Stimulated activated CD8-positive, alpha-beta memory T cell treated with anti-CD3 and anti-CD28 coated beads, Interleukin-7, amount 100 ng/mL, for 4 hours (primary cell): Measurements from ENCODE around the gene OR4A47.
"Not testable (repeated sequence)": the region's sequence is repeated elsewhere in the genome, so short reads cannot be mapped to it uniquely, and the experiment has no call there.

Experiments
- DNase-seq, 2 donors: peaks; one replicate each; pipeline ENCODE4 v3.0.0-alpha.2; 2020; ENCODE audit warnings: low read depth in 2 of 2

OR4A47 gene, protein sequence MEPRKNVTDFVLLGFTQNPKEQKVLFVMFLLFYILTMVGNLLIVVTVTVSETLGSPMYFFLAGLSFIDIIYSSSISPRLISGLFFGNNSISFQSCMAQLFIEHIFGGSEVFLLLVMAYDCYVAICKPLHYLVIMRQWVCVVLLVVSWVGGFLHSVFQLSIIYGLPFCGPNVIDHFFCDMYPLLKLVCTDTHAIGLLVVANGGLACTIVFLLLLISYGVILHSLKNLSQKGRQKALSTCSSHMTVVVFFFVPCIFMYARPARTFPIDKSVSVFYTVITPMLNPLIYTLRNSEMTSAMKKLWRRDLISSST

DNA sequence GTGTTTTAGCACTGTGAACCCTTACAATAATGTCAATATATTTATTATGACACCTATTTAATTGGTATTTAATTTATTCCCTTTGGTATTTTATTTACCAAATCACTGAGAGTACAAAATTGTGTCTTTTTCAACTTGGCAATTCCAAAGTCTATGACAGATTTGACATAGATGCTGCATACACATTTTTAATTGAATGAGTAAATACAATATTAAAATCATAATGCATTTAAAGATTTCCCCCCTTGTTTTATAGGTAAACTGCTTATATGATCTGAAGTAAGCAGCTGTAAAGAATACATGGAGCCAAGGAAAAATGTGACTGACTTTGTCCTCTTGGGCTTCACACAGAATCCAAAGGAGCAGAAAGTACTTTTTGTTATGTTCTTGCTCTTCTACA is at the start of gene OR4A47:
Gene OR4A47, plus strand, starts transcription at position 301 of the 400 bp plus-strand sequence. Its CDS starts 0 bp downstream, at position 301.
- not testable (repeated sequence) for DNase-seq

DNA sequence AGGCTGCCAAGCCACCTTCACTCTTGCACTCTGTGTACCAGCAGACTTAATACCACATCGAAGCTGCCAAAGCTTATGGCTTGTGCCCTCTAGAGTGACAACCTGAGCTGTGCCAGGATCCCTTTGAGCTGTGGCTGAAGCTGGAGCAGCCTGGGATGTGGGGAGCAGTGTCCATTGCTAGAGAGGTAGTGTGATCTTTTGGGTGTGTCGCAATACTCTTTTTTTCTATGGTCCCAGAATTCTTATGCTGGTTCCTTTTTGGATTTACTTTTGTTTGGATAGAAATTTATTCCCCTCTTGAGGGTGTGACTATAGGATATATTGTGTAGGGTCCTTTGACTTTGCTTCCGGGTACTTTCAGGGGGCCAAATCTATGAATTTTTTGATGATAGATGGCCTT is 32.7 kb upstream of the OR4A47 start:
- DNase-seq = not testable (repeated sequence)

DNA sequence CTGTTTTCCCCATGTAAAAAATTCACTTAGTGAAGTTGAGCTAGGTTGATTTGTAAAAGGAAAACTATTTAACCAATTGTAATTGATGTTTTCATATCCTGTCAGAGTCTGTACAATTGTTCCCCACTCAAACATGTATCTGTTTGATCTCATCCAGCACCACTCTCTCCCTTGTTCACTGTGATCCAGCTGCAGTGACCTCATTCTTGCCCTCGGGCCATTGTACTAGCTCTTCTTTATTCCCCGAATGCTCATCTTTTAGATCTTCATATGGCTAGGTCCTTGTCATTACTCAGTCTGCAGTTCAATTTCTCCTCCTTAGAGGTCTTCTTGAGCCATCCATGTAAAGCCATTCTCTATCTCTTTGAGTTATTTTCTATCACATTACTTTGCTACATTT is 14.6 kb upstream of the OR4A47 start:
- DNase-seq = not testable (repeated sequence)

DNA sequence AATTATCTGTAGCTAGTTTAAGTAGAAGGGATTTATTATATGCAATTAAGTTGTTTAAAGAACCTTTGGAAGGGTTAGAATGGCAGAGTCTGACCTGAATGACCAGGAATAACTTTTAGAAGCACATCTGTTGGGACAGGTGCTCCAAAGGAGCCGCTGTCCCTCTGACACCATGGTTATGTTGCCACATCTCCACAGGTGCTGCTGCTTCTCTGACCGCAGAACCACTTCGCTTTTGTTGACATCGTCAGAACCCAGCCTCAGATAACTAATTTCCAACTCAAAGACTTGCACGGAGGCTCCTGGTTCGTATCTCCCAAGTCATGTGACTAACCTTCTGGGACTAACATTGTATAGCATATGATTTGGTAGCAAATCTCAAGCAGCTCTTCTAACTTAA is 13.9 kb upstream of the OR4A47 start:
- not testable (repeated sequence) for DNase-seq

DNA sequence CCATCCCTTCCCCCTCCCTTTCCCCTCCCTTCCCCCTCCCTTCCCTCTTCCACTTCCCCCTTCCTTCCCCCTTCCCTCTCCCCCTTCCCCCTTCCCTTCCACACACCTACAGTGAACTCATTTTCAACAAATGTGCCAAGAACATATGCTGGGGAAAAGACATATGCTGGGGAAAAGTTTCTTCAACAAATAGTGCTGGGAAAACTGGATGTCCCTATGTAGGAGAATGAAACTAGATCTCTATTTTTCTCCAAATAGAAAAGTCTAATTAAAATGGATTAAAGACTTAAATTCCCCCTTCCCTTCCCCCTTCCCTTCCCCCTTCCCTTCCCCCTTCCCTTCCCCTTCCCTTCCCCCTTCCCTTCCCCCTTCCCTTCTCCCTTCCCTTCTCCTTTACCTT is 17.6 kb downstream of the OR4A47 start:
- DNase-seq = not testable (repeated sequence)

DNA sequence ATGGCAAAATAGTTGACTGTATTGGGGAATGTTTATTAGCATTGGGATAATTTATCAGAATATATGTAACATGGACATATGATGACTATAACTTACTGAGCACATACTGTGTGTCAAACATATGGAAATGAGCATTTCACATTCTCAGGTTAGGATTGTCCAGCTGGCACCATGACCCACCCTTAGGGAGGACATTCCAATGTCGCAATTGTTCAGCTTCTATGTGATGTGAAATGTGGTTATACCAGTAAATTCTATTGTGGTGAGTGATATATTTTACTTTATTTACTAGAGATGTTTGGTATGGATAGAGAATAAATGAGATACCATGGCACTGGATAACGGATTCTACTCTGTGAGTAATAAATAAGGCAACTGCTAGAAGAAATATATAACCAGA is 50.4 kb downstream of the OR4A47 start:
- no peak for DNase-seq
